Karpas-422 (cell line): Measurements from ENCODE around the gene GABBR1. TPM values are rescaled to one million over a fixed set of nuclear protein-coding genes. Genes with fewer than 3 reads are reported as not detected.

ENCODE experiments used
- DNase-seq: peaks from one replicate; pipeline ENCODE4 v3.0.0-alpha.2; 2015
- H2AFZ ChIP-seq: fragments of 200-600 bp; sonication (generic); 2 replicates; pipeline ENCODE4 v1.6.1; 2014; ENCODE audit warnings: antibody characterized with exemption, low read length, mixed read lengths
- H3K27ac ChIP-seq: fragments of 200-600 bp; sonication (generic); 2 replicates; pipeline ENCODE4 v1.5.1; 2014; ENCODE audit warnings: mild to moderate bottlenecking, low read length, moderate library complexity
- H3K27me3 ChIP-seq: fragments of 200-600 bp; sonication (generic); 2 replicates; pipeline ENCODE4 v1.6.1; 2014; ENCODE audit warnings: low read length, mixed read lengths
- H3K36me3 ChIP-seq: fragments of 200-600 bp; sonication (generic); 2 replicates; pipeline ENCODE4 v1.6.1; 2014; ENCODE audit warnings: low read length, mixed read lengths; ENCODE audit not compliant: insufficient read depth
- H3K4me1 ChIP-seq: fragments of 200-600 bp; sonication (generic); 2 replicates; pipeline ENCODE4 v1.6.1; 2014; ENCODE audit warnings: mild to moderate bottlenecking, low read length, mixed read lengths
- H3K4me2 ChIP-seq: fragments of 200-600 bp; sonication (generic); 2 replicates; pipeline ENCODE4 v1.6.1; 2014; ENCODE audit warnings: low read length, low read depth, mild to moderate bottlenecking; ENCODE audit not compliant: poor library complexity, severe bottlenecking
- H3K4me3 ChIP-seq: fragments of 200-600 bp; sonication (generic); 2 replicates; pipeline ENCODE4 v1.5.1; 2014; ENCODE audit warnings: mild to moderate bottlenecking, antibody characterized with exemption, low read length, mixed read lengths
- H3K79me2 ChIP-seq: fragments of 200-600 bp; sonication (generic); 2 replicates; pipeline ENCODE4 v1.6.1; 2014; ENCODE audit warnings: mild to moderate bottlenecking, low read length, mixed read lengths
- H3K9ac ChIP-seq: fragments of 200-600 bp; sonication (generic); 2 replicates; pipeline ENCODE4 v1.6.0; 2014; ENCODE audit warnings: low read length
- H3K9me2 ChIP-seq: fragments of 200-600 bp; sonication (generic), shearing (Covaris generic); replicated peaks from 2 replicates; pipeline ENCODE4 v1.6.0; 2014; ENCODE audit warnings: mild to moderate bottlenecking, low read length, moderate library complexity; ENCODE audit not compliant: insufficient read depth
- H3K9me3 ChIP-seq: fragments of 300-700, 200-600 bp; sonication (generic); 2 replicates; pipeline ENCODE4 v1.6.1; 2014; ENCODE audit warnings: low read length, mixed read lengths
- H4K20me1 ChIP-seq: fragments of 200-600 bp; sonication (generic); 2 replicates; pipeline ENCODE4 v1.6.1; 2014; ENCODE audit warnings: mild to moderate bottlenecking, antibody characterized with exemption, low read length, low read depth; ENCODE audit not compliant: insufficient read depth
- total RNA-seq: library from RNA; depleted of rRNA; stranded (reverse); fragments of >200 nt; shearing (Covaris generic); gene quantifications from 2 replicates; pipeline ENCODE4 v1.2.3, GENCODE V29; 2014; ENCODE audit warnings: low replicate concordance

Gene GABBR1
- total RNA-seq, 1 experiment from 2014 or later: 10.5 TPM

DNA sequence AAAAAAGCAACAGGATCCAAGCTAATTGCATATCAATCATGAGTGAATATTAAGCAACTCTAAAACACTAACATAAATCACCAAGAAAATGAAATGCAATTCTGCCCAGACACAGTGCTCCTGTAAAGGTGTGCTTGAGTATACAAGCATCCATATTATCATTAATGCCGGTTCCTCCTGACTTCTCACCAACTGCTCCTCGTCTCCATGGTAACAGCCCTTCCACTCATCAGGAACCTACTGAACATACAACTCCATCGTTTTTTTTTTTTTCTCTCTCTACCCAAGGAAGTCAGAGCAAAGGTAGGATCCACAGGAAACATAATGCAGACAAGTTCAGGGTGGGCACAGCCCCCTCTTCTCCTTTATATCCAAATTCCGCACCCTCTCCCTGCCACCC lies 12.4 kb downstream of the GABBR1 start:
- Histone ChIP-seq H3K9ac (no peak overlapping the region), H3K27ac (no peak overlapping the region), H3K9me2 (no peaks in the 10 kb centered on the region), H3K9me3 (no peaks in the 10 kb centered on the region), H3K4me1 (no peaks in the 10 kb centered on the region), H2AFZ (no peak overlapping the region), H3K4me3 (no peak overlapping the region), H3K36me3 (no peaks in the 10 kb centered on the region), H3K27me3 (no peaks in the 10 kb centered on the region), H4K20me1 (no peaks in the 10 kb centered on the region), H3K4me2 (no peak overlapping the region), H3K79me2 (no peaks in the 10 kb centered on the region)
- no peak for DNase-seq

DNA sequence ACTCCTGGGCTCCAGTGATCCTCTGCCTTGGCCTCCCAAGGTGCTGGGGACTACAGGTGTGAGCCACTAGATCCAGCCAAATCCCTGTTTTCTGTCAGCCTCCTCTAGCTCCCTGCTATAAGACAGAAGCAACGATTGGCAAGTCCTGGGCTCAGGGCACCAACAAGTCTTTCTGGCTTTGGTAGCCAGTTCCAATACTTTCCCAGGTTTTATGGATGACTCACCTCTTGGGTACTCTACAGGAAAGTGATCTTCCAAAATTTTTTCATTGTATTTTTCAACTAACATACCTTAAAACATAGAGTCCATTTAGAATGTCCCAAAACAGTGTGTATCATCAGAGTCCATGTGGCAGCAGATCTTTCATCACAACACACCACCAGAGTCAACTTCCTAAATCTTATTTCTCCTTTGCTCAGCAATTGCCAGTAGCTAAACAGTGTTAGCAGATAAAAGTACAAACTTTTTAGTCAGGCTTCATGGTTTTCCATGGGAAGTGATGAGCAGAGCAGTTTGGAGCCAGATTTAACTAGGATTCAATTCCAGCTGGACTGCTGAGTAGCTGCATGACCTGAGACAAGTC lies 13.3 kb downstream of the GABBR1 start:
- Histone ChIP-seq H4K20me1 (no peaks in the 10 kb centered on the region), H3K4me1 (no peaks in the 10 kb centered on the region), H3K4me3 (no peak overlapping the region), H3K4me2 (no peak overlapping the region), H3K9ac (no peak overlapping the region), H3K9me2 (no peaks in the 10 kb centered on the region), H3K79me2 (no peaks in the 10 kb centered on the region), H3K27me3 (no peaks in the 10 kb centered on the region), H3K27ac (no peak overlapping the region), H3K9me3 (no peaks in the 10 kb centered on the region), H3K36me3 (no peaks in the 10 kb centered on the region), H2AFZ (no peak overlapping the region)
- no peak for DNase-seq

DNA sequence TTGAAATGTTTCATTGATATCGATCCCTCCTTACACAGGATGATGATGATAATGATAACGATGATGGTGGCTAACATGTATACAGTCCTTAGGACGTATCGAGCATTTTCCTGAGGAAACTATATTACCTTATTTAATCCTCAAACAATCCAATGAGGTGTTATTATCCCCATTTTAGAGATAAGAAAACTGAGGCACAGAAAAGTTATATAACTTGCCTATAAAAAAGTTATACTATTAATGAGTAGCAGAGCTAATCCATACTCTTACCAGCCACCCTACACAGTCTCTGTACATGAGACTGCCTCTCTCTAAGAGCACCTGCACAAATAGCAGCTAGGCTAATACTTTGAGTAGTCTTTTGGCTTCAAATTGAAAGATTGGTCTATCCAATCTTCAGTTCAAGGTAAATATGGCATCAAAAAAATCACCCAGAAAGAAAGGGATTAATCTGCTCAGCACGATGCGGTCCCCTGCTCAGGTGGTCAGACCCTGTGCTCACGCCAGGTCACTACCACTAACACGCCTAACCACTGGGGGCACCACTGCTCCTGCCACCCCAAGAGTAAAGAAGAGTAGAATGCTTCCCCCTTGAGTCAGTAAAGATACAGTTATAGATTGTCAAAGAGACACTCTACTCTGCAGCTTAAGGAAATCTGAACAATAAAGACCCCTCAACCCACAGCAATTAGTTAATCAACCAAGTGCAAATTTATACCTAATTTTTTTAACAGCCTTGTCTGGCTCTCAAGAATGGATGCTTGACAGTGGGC lies 15.0 kb downstream of the GABBR1 start:
- H3K9me3 ChIP-seq: no peaks in the 10 kb centered on the region
- H3K36me3 ChIP-seq: no peaks in the 10 kb centered on the region
- H3K9me2 ChIP-seq: no peaks in the 10 kb centered on the region
- no peaks in the 10 kb centered on the region for H3K4me1 ChIP-seq
- no peak overlapping the region for H3K4me3 ChIP-seq
- no peak overlapping the region for H3K4me2 ChIP-seq
- no peak overlapping the region for H3K27ac ChIP-seq
- peak; percentile 61 for DNase-seq
- no peak overlapping the region for H2AFZ ChIP-seq
- no peaks in the 10 kb centered on the region for H3K79me2 ChIP-seq
- H4K20me1 ChIP-seq: no peaks in the 10 kb centered on the region
- H3K9ac ChIP-seq: no peak overlapping the region
- H3K27me3 ChIP-seq: no peaks in the 10 kb centered on the region

DNA sequence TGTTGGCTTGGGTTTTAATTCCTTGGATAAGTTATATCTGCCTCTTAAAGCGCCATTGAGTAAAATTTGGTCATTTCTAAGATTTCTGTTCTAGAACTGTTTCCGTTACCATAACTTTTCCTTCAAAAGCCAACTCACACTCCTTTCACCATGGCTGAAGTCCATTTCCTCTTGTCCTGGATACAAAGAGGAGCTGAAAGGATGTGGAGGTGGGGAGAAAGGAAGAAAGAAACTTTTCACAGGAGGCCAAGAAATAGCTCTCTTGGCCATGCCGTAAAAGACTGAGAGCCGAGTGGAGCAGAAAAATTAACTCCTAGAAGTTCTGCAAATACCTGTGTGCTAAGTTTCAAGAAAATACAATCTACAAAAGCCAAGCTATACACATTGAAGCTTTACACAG lies 21.6 kb downstream of the GABBR1 start:
- no peaks in the 10 kb centered on the region for H3K4me1 ChIP-seq
- H3K9ac ChIP-seq: no peak overlapping the region
- no peaks in the 10 kb centered on the region for H4K20me1 ChIP-seq
- DNase-seq: no peak
- no peak overlapping the region for H3K4me3 ChIP-seq
- no peaks in the 10 kb centered on the region for H3K79me2 ChIP-seq
- no peaks in the 10 kb centered on the region for H3K9me3 ChIP-seq
- no peak overlapping the region for H3K27ac ChIP-seq
- H3K36me3 ChIP-seq: no peaks in the 10 kb centered on the region
- no peak overlapping the region for H3K4me2 ChIP-seq
- no peaks in the 10 kb centered on the region for H3K27me3 ChIP-seq
- H3K9me2 ChIP-seq: no peaks in the 10 kb centered on the region
- H2AFZ ChIP-seq: no peak overlapping the region

DNA sequence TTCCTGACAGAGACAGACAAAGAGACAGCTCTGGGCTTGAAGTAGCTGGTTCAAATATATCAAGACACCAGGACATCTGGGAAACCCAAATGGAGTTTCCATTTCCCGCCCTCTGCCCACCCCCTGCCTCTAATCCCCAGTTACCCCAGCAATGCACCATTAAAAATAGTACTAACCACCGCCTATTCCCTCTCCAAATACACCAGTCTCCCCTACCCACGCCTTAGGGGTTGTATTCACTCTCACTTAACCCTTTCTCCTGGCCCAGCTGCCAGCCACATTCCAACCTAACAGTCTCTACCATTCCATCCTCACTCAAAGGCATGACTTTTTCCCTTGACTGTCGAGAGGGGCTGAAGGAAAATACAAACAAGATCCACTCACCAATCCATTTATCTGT lies 22.4 kb downstream of the GABBR1 start:
- no peak overlapping the region for H3K9ac ChIP-seq
- no peak overlapping the region for H3K4me2 ChIP-seq
- H3K9me3 ChIP-seq: no peaks in the 10 kb centered on the region
- H3K4me3 ChIP-seq: no peak overlapping the region
- DNase-seq: no peak
- no peak overlapping the region for H2AFZ ChIP-seq
- H3K36me3 ChIP-seq: no peaks in the 10 kb centered on the region
- H3K79me2 ChIP-seq: no peaks in the 10 kb centered on the region
- H3K27ac ChIP-seq: no peak overlapping the region
- H4K20me1 ChIP-seq: no peaks in the 10 kb centered on the region
- H3K4me1 ChIP-seq: no peaks in the 10 kb centered on the region
- no peaks in the 10 kb centered on the region for H3K9me2 ChIP-seq
- H3K27me3 ChIP-seq: no peaks in the 10 kb centered on the region

DNA sequence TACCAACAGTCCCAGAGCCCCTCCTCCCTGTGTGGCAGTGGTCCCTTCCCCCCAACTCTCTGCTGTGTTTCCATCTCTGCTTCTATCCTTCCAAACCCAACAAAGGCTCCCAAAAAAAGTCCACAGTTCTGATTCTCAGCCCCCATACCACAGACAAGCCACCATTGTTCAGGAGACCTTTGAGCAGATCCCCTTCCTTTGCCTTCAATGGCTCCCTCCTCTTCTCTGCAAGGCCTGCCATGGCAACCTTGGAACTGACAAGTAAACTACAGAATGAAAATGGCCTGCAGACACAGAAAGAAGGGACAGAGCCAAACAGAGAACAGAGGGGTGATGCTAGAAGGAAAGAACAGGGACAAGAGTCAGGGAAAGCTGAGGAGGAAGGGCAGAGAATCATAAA lies 24.9 kb downstream of the GABBR1 start:
- Histone ChIP-seq H3K4me1 (no peaks in the 10 kb centered on the region), H3K79me2 (no peaks in the 10 kb centered on the region), H3K9me2 (no peaks in the 10 kb centered on the region), H3K4me3 (no peak overlapping the region), H3K9ac (no peak overlapping the region), H4K20me1 (no peaks in the 10 kb centered on the region), H3K27me3 (no peaks in the 10 kb centered on the region), H3K36me3 (no peaks in the 10 kb centered on the region), H3K4me2 (no peak overlapping the region), H3K9me3 (no peaks in the 10 kb centered on the region), H3K27ac (no peak overlapping the region), H2AFZ (no peak overlapping the region)
- DNase-seq: no peak

DNA sequence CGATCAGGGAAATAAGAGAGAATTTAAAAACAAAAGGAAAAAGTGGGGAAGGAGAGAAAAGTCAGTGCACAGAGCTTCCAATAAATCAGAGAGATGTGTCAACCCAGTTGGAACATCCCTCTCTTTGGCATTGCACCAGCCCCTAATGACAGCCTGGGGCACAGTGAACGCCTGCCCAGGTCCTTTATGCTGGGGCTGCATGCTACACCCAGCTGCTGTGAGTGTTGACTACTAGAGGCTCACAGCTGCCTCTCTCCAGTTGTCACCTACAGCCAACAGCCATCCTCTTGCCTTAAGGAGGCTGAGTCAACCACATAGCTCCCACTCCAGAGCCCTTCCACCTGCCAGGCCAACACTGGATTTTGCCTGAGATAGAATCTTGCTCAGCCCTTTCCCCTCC lies 29.1 kb downstream of the GABBR1 start:
- no peaks in the 10 kb centered on the region for H3K9me3 ChIP-seq
- H4K20me1 ChIP-seq: no peaks in the 10 kb centered on the region
- H3K27me3 ChIP-seq: no peaks in the 10 kb centered on the region
- H3K9me2 ChIP-seq: no peaks in the 10 kb centered on the region
- no peaks in the 10 kb centered on the region for H3K4me1 ChIP-seq
- H2AFZ ChIP-seq: no peak overlapping the region
- no peak for DNase-seq
- H3K4me2 ChIP-seq: no peak overlapping the region
- no peak overlapping the region for H3K27ac ChIP-seq
- H3K4me3 ChIP-seq: no peak overlapping the region
- H3K9ac ChIP-seq: no peak overlapping the region
- no peaks in the 10 kb centered on the region for H3K79me2 ChIP-seq
- H3K36me3 ChIP-seq: no peaks in the 10 kb centered on the region

DNA sequence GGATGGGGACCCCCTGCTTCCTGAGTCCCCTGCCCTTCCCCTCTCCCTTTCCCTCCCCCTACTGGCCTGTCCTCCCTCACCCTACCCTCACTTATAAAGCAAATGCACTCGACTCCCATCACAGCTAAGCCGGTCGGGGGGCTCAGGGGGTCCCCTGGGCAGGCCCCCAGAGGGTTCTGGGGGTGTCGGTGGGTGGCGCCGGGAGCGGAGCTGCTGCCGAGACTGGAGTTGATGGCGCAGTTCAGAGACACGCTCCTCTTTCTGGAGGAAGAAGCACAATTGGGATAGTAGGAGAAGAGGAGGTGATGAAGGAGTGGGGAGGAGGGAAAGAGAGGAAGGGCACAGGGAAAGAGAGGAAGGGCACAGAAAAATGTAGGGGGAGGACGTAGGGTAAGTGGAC lies 29.5 kb downstream of the GABBR1 start:
- Histone ChIP-seq H3K9me2 (no peaks in the 10 kb centered on the region), H3K79me2 (no peaks in the 10 kb centered on the region), H4K20me1 (no peaks in the 10 kb centered on the region), H2AFZ (no peak overlapping the region), H3K4me3 (no peak overlapping the region), H3K36me3 (no peaks in the 10 kb centered on the region), H3K27ac (no peak overlapping the region), H3K4me2 (no peak overlapping the region), H3K9me3 (no peaks in the 10 kb centered on the region), H3K27me3 (no peaks in the 10 kb centered on the region), H3K9ac (no peak overlapping the region), H3K4me1 (no peaks in the 10 kb centered on the region)
- DNase-seq: no peak
